Bladder microvascular endothelial cell (primary cell): ENCODE measurements around the gene RPL22L1. TPM values are rescaled to one million over a fixed set of nuclear protein-coding genes. Genes with fewer than 3 reads are reported as not detected.

ENCODE experiments used
- total RNA-seq: library from RNA; depleted of rRNA; stranded (reverse); fragments of >200 nt; gene quantifications from 2 replicates; pipeline ENCODE4 v1.2.3, GENCODE V29; 2014

The RPL22L1 gene
- total RNA-seq = 23.5 and 40.8 TPM in 2 replicates

DNA sequence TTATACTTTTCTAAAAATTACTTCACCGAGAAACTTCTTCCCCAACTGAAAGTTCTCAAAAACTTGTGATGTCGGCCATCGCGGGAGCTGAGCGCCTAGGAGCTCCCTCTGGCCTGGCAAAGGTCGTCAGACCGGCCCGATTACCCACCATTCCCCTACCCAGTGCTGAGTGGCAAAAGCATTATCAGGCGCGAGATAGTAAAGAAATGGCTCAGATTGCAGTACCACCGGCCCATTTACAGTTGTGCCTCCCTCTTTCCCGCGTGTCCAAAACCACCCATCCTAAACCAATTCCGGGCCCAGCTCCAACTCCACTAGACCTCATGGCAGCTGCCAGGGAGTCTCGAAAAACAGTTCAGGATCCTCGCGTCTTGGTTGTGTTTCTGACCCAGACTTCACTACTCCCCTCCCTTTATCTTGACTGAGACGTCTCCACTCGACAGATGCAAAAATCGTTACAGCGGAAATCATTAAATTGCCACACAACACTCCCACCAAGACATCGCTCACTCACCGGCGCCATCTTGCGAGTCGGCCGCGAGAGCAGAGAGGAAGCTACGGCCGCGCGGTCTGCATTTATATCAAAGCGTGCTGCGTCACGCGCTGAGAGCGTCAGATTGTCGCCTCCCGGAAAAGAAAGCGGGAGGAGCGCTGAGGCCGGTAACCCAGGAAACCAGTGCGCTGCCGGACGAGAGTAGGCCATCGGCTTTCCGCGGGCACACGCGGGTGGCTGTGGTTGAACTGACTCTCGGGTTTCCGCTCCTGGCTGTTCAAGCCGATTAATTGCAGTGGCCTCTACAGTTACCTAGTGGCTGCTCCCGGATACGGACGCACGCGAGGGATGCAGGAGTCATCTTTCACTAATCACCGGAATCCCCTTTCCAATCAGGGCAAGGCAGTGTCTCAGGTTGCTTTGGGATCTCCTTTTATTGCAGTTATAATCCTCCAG lies at the start of gene RPL22L1:
Gene RPL22L1, minus strand, starts transcription at position 551 of the 949 bp plus-strand sequence. Its CDS starts 28 bp downstream, at position 523.

DNA sequence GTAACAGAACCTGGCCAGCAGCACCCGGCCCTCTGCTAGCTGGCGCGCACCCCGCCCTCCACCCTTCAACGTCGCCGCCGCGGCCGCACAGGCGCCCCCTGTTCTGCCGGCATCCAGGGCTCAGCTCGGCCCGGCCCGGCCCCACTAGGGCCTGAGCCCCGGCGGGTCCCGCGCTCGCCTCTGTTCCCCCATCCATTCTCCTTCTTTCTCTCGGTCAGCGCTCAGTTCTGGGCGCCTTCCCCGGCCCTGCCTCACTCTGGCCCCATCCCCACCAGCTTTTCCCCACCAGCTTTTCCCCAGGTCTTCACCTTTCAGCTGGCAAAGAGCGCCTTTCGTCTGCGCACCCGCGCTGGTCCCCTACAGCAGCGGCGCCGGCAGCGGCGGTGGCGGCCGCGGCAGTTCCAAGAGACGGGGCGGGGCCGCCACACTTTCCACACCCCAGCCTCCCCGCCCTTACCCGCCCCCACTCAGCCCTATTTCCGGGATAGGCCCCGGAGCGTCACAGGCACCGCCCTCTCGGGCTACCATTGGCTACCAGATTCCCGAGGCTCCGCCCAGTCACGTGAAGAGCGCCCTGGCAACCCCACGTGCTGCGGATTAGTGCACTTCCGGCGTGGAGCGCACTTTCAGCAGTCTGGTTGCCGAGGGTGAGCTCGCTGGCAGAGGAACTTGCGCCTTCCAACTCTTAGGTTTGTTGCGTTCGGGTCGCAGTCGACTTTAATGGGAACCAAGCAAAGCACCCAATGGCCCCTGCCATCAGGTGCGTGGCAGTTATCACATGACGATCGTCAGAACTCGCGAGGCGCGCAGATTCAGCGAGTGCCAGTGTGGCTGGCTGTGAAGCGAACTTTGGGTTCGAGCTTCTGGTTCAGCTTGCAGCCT lies 38.5 kb upstream of the RPL22L1 start, which contains the start of gene EIF5A2:
Gene EIF5A2, minus strand, starts transcription at position 403 of the 882 bp plus-strand sequence. CDS start 831 bp downstream, outside the sequence.

Other genes starting within 250 kb of the RPL22L1 start
- gene EIF5A2, start 38.4 kb upstream of the RPL22L1 start, total RNA-seq = 3.6 and 6.2 TPM in 2 replicates
- gene SLC2A2, start 156.5 kb upstream of the RPL22L1 start, total RNA-seq = not detected in 2 replicates